Transverse colon (tissue), 4 donors: ENCODE data around the gene WSCD2. TPM values are rescaled to one million over a fixed set of nuclear protein-coding genes. Genes with fewer than 3 reads are reported as not detected.

ENCODE experiments used
- DNase-seq: peaks from one replicate; pipeline ENCODE4 v3.0.0-alpha.2; 2019
- H3K27ac ChIP-seq, 4 donors: fragments of 200-600 bp; sonication (generic); 2 replicates each; pipeline ENCODE4 v1.5.1; 2016 to 2018; ENCODE audit warnings: inconsistent platforms in 4 of 4
- H3K27me3 ChIP-seq: fragments of 200-600 bp; sonication (generic); 2 replicates; pipeline ENCODE4 v1.5.1; 2017; ENCODE audit warnings: inconsistent platforms
- H3K36me3 ChIP-seq, 4 donors: fragments of 200-600 bp; sonication (generic); 2 replicates each; pipeline ENCODE4 v1.5.1; 2017 to 2019; ENCODE audit warnings: inconsistent platforms in 4 of 4
- H3K4me1 ChIP-seq, 4 donors: fragments of 200-600 bp; sonication (generic); 2 replicates each; pipeline ENCODE4 v1.5.1; 2017 to 2020; ENCODE audit warnings: inconsistent platforms in 4 of 4
- H3K4me3 ChIP-seq, 4 donors: fragments of 200-600 bp; sonication (generic); 1 replicate in 1 of 4; 2 replicates in 3 of 4; pipeline versions ENCODE4 v1.5.1 to v1.6.1; 2017 to 2019; ENCODE audit warnings: inconsistent platforms in 4 of 4
- H3K9me3 ChIP-seq, 2 donors: fragments of 200-600 bp; sonication (generic); 2 replicates each; pipeline ENCODE4 v1.5.1; 2017 to 2019; ENCODE audit warnings: inconsistent platforms in 2 of 2
- CTCF ChIP-seq, 5 experiments: fragments of 200-600 bp in 3 of 5; fragments of 450-650 bp in 2 of 5; sonication (generic) in 3 of 5; IDR thresholded peaks; 1 replicate in 2 of 5; 2 replicates in 3 of 5; pipeline ENCODE4 v1.5.1; 2016 to 2017; ENCODE audit warnings: antibody characterized with exemption in 5 of 5, inconsistent platforms in 3 of 5, mild to moderate bottlenecking in 2 of 5, moderate library complexity in 1 of 5
- EP300 ChIP-seq: sonication (generic); formaldehyde crosslinking; IDR thresholded peaks from one replicate; pipeline ENCODE4 v1.6.1; 2017; ENCODE audit warnings: antibody characterized with exemption, low read depth
- POLR2A ChIP-seq: fragments of 450-650 bp; IDR thresholded peaks from one replicate; pipeline ENCODE4 v1.6.1; 2016; ENCODE audit warnings: antibody characterized with exemption, mild to moderate bottlenecking, moderate library complexity
- POLR2AphosphoS5 ChIP-seq, 3 donors: sonication (generic); formaldehyde crosslinking; IDR thresholded peaks; one replicate each; pipeline ENCODE4 v1.6.1; 2016; ENCODE audit warnings: antibody characterized with exemption in 3 of 3
- WGBS, 2 donors: methylation state at CpG; one replicate each; pipeline ENCODE4 v1.1.5; 2018; ENCODE audit warnings: low coverage in 1 of 2; 5-methylcytosine and 5-hydroxymethylcytosine counted together
- in situ Hi-C, 4 donors: fragments of 200-750 bp; cut with MboI; loops; one replicate each; pipeline versions ENCODE4 v1.15.0 to v1.15.1; 2017; ENCODE audit warnings: low sequenced_read_pairs in 3 of 4, low pct_ligation_motif_present in 1 of 4, low pct_unique_long_range_greater_than_20kb in 1 of 4
- intact Hi-C: fragments of 100-400 bp; cut with DNase I; formaldehyde crosslinking; loops from one replicate; pipeline ENCODE4 v1.15.1; 2023; ENCODE audit warnings: low total_unique reads
- total RNA-seq, 4 donors: library from RNA; depleted of rRNA; stranded (reverse); fragments of >200 nt; gene quantifications; one replicate each; pipeline ENCODE4 v1.1.0, GENCODE V29; 2016

Gene WSCD2
- total RNA-seq, 4 donors from 2014 or later: 0.16 to 46.6 (median 1.1) TPM; not detected in 1

- no peak for DNase-seq
- in situ Hi-C loops: no loop called here
- 39 to 56% methylated on average over 5 of the region's 5 CpGs for WGBS, 2 donors
- intact Hi-C loops: no loop called here
- Histone ChIP-seq H3K27ac (no peak overlapping the region), H3K27me3 (peaks cover 13% of the 10 kb centered on the region), H3K4me1 (no peaks in the 10 kb centered on the region), H3K36me3 (no peaks in the 10 kb centered on the region), H3K9me3 (no peaks in the 10 kb centered on the region), H3K4me3 (no peak overlapping the region)
- no peak for TF ChIP-seq POLR2AphosphoS5 (IDR thresholded peaks at IDR 0.05)
- no peak for TF ChIP-seq EP300
- TF ChIP-seq POLR2A: no peak
- TF ChIP-seq CTCF (IDR thresholded peaks at IDR 0.05): no peak
Observed at GRCh38 chr12:108254030-108254429, 124.9 kb downstream of the WSCD2 start.

GRCh38 chr12:108254517-108255251, 125.6 kb downstream of the WSCD2 start:
- TF ChIP-seq POLR2AphosphoS5 (IDR thresholded peaks at IDR 0.05) (no peak), EP300 (no peak), CTCF (IDR thresholded peaks at IDR 0.05) (no peak), POLR2A (no peak)
- in situ Hi-C loops (no loop called here), intact Hi-C loops (no loop called here)
- H3K4me3 ChIP-seq: no peak overlapping the region
- peaks cover 13% of the 10 kb centered on the region for H3K27me3 ChIP-seq
- H3K9me3 ChIP-seq: peaks cover 0 to 5% of the 10 kb centered on the region in 2 donors
- 30 to 37% methylated on average over 11 to 13 of the region's 13 CpGs for WGBS, 2 donors
- no peak overlapping the region for H3K27ac ChIP-seq
- H3K36me3 ChIP-seq: no peaks in the 10 kb centered on the region
- no peak for DNase-seq
- no peaks in the 10 kb centered on the region for H3K4me1 ChIP-seq

- no peak for DNase-seq
- Histone ChIP-seq H3K36me3 (no peaks in the 10 kb centered on the region), H3K4me1 (no peaks in the 10 kb centered on the region), H3K4me3 (no peak overlapping the region), H3K27me3 (peaks cover 13% of the 10 kb centered on the region), H3K27ac (no peak overlapping the region), H3K9me3 (peaks cover 5 to 10% of the 10 kb centered on the region in 2 donors)
- no peak for TF ChIP-seq POLR2AphosphoS5 (IDR thresholded peaks at IDR 0.05)
- no peak for TF ChIP-seq CTCF (IDR thresholded peaks at IDR 0.05)
- no peak for TF ChIP-seq POLR2A
- no peak for TF ChIP-seq EP300
- in situ Hi-C loops: no loop called here
- 57 to 80% methylated on average over 2 to 3 of the region's 3 CpGs for WGBS, 2 donors
- intact Hi-C loops: no loop called here
Observed at GRCh38 chr12:108255252-108255602, 126.1 kb downstream of the WSCD2 start.

- H3K36me3 ChIP-seq: no peaks in the 10 kb centered on the region
- no peak for TF ChIP-seq POLR2AphosphoS5 (IDR thresholded peaks at IDR 0.05)
- TF ChIP-seq EP300: no peak
- TF ChIP-seq CTCF (IDR thresholded peaks at IDR 0.05): no peak
- no peak for TF ChIP-seq POLR2A
- no peak for DNase-seq
- peaks cover 13 to 14% of the 10 kb centered on the region in 2 donors for H3K9me3 ChIP-seq
- WGBS, 2 donors: 45% methylated on average over 3 of the region's 3 CpGs; no CpG with 5 or more reads in 1 of the 2 donors
- H3K4me3 ChIP-seq: no peak overlapping the region
- peaks cover 13% of the 10 kb centered on the region for H3K27me3 ChIP-seq
- in situ Hi-C loops: no loop called here
- H3K4me1 ChIP-seq: no peaks in the 10 kb centered on the region
- H3K27ac ChIP-seq: no peak overlapping the region
- intact Hi-C loops: no loop called here
Observed at GRCh38 chr12:108257004-108257403, 127.9 kb downstream of the WSCD2 start.
